ENCODE results near the gene SCAF11. TPM values are rescaled to one million over a fixed set of nuclear protein-coding genes. Genes with fewer than 3 reads are reported as not detected.

The SCAF11 gene
- total RNA-seq, 1 experiment from 2014 or later = 79.8 TPM

DNA sequence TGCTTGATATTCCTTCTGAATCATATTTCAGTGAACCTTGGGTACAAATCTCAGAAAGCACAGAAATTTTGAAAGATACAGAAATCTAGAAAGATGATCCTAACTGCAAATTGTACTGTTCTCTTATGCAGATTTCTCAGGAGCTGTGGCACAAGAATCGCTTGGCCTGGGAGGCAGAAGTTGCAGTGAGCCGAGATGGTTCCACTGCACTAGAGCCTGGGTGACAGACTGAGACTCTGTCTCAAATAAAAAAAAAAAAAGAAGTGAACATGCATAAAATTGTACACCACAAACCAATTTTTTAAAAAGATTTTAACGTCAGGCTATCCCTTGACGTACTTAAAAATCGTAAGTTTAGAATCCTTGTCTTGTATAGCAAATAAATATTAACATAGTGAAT, 31.3 kb downstream of the SCAF11 start:
- ChIA-PET CTCF (no interaction called here), POLR2A (no interaction called here), RAD21 (ENCODE audit: low non-redundant PET in 1 of 2, low total read pairs in 2 of 2, uncharacterized antibody in 2 of 2, unreplicated experiment in 2 of 2) (no interaction called here)
- Histone ChIP-seq H2AFZ (ENCODE audit: low read depth, low read length, poor library complexity, severe bottlenecking) (no peak overlapping the region), H3K36me3 (ENCODE audit: control insufficient read depth in 1 of 2, insufficient read depth in 2 of 2, low read length in 2 of 2) (peaks cover 4 to 17% of the 10 kb centered on the region in 2 experiments; a peak in 2 of 4 replicates), H3K9me3 (ENCODE audit: control insufficient read depth in 1 of 2, insufficient read depth in 1 of 2, low read depth in 1 of 2, low read length in 2 of 2) (no peaks in the 10 kb centered on the region), H3K4me1 (ENCODE audit: control insufficient read depth in 1 of 2, insufficient read depth in 2 of 2, low read length in 2 of 2) (no peaks in the 10 kb centered on the region), H3K4me2 (ENCODE audit: low read length) (no peak overlapping the region), H3K9me2 (ENCODE audit: insufficient read depth) (no peaks in the 10 kb centered on the region), H3K4me3 (replicated peaks in 1 of 2; ENCODE audit: low read depth in 1 of 2, low read length in 2 of 2) (no peak overlapping the region), H4K20me1 (ENCODE audit: insufficient read depth) (0 out of 2 replicates have a peak, but pooled peaks cover 3% of the 10 kb centered on the region), H3K9ac (ENCODE audit: low read length) (no peak overlapping the region), H3K27me3 (ENCODE audit: insufficient read depth, low read length) (no peaks in the 10 kb centered on the region), H3K79me2 (ENCODE audit: insufficient read depth, low read length) (peaks cover 40% of the 10 kb centered on the region), H3K27ac (ENCODE audit: low read depth, low read length) (no peak overlapping the region)
- no TSS peak for BruUV-seq (replicated peaks)
- TF ChIP-seq ZFX (IDR thresholded peaks at IDR 0.05) (no peak), YY1 (IDR thresholded peaks at IDR 0.05; ENCODE audit: extremely low read depth, insufficient replicate concordance, low read depth, low read length) (no peak), JUND (IDR thresholded peaks at IDR 0.05) (no peak), EGR1 (IDR thresholded peaks at IDR 0.05; ENCODE audit: low read depth) (no peak), SRF (IDR thresholded peaks at IDR 0.05; ENCODE audit: low read depth) (no peak), POLR2AphosphoS5 (IDR thresholded peaks at IDR 0.05; ENCODE audit: low read depth, low read length) (no peak), FOSL1 (IDR thresholded peaks at IDR 0.05; ENCODE audit: low read depth) (no peak)
- TF ChIP-seq, protein P1, sequence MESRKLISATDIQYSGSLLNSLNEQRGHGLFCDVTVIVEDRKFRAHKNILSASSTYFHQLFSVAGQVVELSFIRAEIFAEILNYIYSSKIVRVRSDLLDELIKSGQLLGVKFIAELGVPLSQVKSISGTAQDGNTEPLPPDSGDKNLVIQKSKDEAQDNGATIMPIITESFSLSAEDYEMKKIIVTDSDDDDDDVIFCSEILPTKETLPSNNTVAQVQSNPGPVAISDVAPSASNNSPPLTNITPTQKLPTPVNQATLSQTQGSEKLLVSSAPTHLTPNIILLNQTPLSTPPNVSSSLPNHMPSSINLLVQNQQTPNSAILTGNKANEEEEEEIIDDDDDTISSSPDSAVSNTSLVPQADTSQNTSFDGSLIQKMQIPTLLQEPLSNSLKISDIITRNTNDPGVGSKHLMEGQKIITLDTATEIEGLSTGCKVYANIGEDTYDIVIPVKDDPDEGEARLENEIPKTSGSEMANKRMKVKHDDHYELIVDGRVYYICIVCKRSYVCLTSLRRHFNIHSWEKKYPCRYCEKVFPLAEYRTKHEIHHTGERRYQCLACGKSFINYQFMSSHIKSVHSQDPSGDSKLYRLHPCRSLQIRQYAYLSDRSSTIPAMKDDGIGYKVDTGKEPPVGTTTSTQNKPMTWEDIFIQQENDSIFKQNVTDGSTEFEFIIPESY (IDR thresholded peaks at IDR 0.05; ENCODE audit: extremely low read depth, insufficient replicate concordance, low read length) = no peak
- TF ChIP-seq, protein P2, sequence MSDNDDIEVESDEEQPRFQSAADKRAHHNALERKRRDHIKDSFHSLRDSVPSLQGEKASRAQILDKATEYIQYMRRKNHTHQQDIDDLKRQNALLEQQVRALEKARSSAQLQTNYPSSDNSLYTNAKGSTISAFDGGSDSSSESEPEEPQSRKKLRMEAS (IDR thresholded peaks at IDR 0.05) = no peak
- DNase-seq (ENCODE audit: low read depth, low spot score) (no peak), ATAC-seq (no peak)
- intact Hi-C loops (cut with micrococcal nuclease) = no loop called here

DNA sequence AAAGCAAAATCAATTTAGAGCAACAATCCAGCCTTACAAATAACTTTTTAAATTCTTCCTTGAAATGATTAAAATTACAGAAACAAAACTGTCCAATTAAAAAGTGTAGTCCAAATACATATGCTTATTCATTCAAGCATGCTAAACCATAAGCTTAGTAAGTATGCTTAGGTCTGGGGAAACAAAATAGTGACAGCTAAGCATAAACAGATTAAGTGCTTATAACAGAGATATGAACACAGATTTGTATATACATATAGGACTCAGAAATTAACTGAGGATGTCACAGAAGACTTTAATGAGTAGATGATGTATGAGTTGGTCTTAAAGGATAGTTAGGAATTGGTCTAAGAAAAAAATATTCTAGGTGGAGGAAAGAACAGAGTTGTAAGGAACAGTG, 41.8 kb downstream of the SCAF11 start:
- no peak overlapping the region for H2AFZ ChIP-seq (ENCODE audit: low read depth, low read length, poor library complexity, severe bottlenecking)
- CTCF ChIA-PET = no interaction called here
- no peaks in the 10 kb centered on the region for H3K9me3 ChIP-seq (ENCODE audit: control insufficient read depth in 1 of 2, insufficient read depth in 1 of 2, low read depth in 1 of 2, low read length in 2 of 2)
- POLR2A ChIA-PET = no interaction called here
- peaks cover 11 to 14% of the 10 kb centered on the region in 2 experiments; a peak in 3 of 4 replicates for H3K36me3 ChIP-seq (ENCODE audit: control insufficient read depth in 1 of 2, insufficient read depth in 2 of 2, low read length in 2 of 2)
- H4K20me1 ChIP-seq (ENCODE audit: insufficient read depth) = no peaks in the 10 kb centered on the region
- H3K9ac ChIP-seq (ENCODE audit: low read length) = no peak overlapping the region
- BruUV-seq (replicated peaks) = no TSS peak
- no peak for ATAC-seq
- H3K4me3 ChIP-seq (replicated peaks in 1 of 2; ENCODE audit: low read depth in 1 of 2, low read length in 2 of 2) = no peak overlapping the region
- H3K9me2 ChIP-seq (ENCODE audit: insufficient read depth) = no peaks in the 10 kb centered on the region
- RAD21 ChIA-PET (ENCODE audit: low non-redundant PET in 1 of 2, low total read pairs in 2 of 2, uncharacterized antibody in 2 of 2, unreplicated experiment in 2 of 2) = no interaction called here
- no peak for DNase-seq (ENCODE audit: low read depth, low spot score)
- no peaks in the 10 kb centered on the region for H3K27me3 ChIP-seq (ENCODE audit: insufficient read depth, low read length)
- no peak overlapping the region for H3K4me2 ChIP-seq (ENCODE audit: low read length)
- H3K27ac ChIP-seq (ENCODE audit: low read depth, low read length) = no peak overlapping the region
- H3K4me1 ChIP-seq (ENCODE audit: control insufficient read depth in 1 of 2, insufficient read depth in 2 of 2, low read length in 2 of 2) = no peaks in the 10 kb centered on the region
- intact Hi-C loops (cut with micrococcal nuclease) = no loop called here
- no peaks in the 10 kb centered on the region for H3K79me2 ChIP-seq (ENCODE audit: insufficient read depth, low read length)
- TF ChIP-seq RAD21 (IDR thresholded peaks at IDR 0.05; ENCODE audit: low read depth) (no peak), JUND (IDR thresholded peaks at IDR 0.05) (no peak), SP1 (IDR thresholded peaks at IDR 0.05; ENCODE audit: low read depth) (no peak), CBX3 (IDR thresholded peaks at IDR 0.05; ENCODE audit: low read depth) (no peak), ZFX (IDR thresholded peaks at IDR 0.05) (no peak), ELF1 (IDR thresholded peaks at IDR 0.05; ENCODE audit: borderline replicate concordance, low read depth) (no peak), POLR2AphosphoS5 (IDR thresholded peaks at IDR 0.05; ENCODE audit: low read depth, low read length) (no peak), YY1 (IDR thresholded peaks at IDR 0.05; ENCODE audit: extremely low read depth, insufficient replicate concordance, low read depth, low read length) (no peak), POLR2A (IDR thresholded peaks at IDR 0.05; ENCODE audit: borderline replicate concordance, extremely low read depth, insufficient read depth, insufficient read length) (no peak), EZH2phosphoT487 (IDR thresholded peaks at IDR 0.05; ENCODE audit: borderline replicate concordance) (no peak), SRF (IDR thresholded peaks at IDR 0.05; ENCODE audit: low read depth) (no peak), TCF7L2 (IDR thresholded peaks at IDR 0.05; ENCODE audit: borderline replicate concordance, extremely low read depth, insufficient read depth, insufficient read length) (no peak), ZNF274 (IDR thresholded peaks at IDR 0.05; ENCODE audit: low read depth, low read length) (no peak)
- TF ChIP-seq, protein P3, sequence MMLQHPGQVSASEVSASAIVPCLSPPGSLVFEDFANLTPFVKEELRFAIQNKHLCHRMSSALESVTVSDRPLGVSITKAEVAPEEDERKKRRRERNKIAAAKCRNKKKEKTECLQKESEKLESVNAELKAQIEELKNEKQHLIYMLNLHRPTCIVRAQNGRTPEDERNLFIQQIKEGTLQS (IDR thresholded peaks at IDR 0.05) = no peak
- TF ChIP-seq, protein P1 (IDR thresholded peaks at IDR 0.05; ENCODE audit: extremely low read depth, insufficient replicate concordance, low read length) = no peak

Data from HCT116 (cell line).